HG03066 (cell line): ENCODE data around the gene SULT1C4.
"Not testable (repeated sequence)": the region's sequence is repeated elsewhere in the genome, so short reads cannot be mapped to it uniquely, and the experiment has no call there.

ENCODE experiments used
- ATAC-seq: cut with Tn5 transposase; IDR thresholded peaks from one replicate; pipeline ENCODE4 v1.9.1; 2021; ENCODE audit warnings: low read depth; ENCODE audit not compliant: unreplicated experiment

The SULT1C4 gene

DNA sequence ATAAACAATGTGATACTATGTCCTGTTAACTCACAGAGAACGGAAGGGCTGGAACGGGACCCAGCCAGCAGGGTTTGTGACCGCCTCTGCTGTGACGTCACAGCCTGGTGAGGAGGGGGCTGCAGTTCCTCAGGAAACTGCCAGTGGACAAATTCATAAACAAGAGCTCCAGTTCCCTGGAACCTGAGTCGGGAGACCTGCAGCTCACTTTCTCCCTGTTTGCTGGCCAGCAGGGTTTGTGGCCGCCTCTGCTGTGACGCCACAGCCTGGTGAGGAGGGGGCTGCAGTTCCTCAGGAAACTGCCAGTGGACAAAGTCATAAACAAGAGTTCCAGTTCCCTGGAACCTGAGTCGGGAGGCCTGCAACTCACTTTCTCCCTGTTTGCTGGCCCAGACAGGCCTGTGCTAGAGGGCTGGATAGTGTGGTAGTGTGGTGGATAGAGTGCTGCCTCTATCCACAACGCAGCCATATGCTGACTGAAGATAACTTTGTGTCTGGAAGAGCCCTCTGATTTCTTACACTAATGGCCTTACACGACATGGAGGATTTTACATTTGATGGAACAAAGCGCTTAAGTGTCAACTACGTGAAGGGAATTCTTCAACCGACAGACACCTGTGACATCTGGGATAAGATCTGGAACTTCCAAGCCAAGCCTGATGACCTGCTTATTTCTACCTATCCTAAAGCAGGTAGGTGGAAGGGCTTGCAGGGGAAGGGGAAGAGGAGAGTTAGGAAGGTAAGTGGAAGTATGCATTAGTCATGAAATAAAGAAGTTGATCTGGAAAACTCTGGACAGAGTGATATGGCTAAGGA, at the start of gene SULT1C4:
Gene SULT1C4 (plus strand): TSS at position 140 of the 816 bp plus-strand sequence. CDS start 384 bp downstream, at position 524.
- ATAC-seq: no peak

DNA sequence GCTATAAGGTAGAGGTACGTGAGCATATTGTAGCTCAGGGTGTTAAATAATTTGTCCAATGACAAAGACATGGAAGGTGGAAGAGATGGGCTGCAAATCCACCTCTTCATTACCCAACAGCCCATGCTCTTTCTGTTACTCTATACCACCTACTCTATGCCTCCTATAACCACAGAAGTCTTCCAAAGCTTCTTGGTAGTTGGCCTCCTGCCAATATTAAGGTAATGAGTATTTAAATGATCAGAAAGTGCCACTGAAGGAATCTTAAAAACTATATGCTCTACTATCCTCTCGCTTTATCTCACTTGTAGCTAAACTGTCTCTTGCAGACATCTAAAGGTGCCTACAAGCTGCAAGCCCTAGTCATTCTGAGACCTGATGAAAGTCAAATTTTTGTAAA, 48.0 kb upstream of the SULT1C4 start:
- ATAC-seq: no peak

DNA sequence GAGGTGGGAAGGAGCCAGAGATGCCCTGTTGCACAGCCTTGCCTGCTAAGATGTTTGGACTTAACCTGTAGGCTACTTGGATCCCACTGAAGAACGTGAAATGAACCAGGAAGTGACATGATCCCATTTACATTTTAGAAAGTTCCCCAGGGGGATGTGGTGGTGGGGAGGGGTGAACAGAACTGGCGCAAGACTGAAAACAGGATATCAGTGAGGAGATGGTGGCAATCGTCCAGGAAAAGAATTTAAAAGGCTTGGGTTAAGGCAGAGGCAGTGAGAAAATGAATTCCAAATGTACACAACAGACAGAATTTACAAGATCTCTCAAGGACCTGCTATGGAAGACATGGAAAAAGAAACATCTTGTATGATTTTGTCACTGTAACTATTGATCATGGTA, 46.8 kb upstream of the SULT1C4 start:
- ATAC-seq: no peak

DNA sequence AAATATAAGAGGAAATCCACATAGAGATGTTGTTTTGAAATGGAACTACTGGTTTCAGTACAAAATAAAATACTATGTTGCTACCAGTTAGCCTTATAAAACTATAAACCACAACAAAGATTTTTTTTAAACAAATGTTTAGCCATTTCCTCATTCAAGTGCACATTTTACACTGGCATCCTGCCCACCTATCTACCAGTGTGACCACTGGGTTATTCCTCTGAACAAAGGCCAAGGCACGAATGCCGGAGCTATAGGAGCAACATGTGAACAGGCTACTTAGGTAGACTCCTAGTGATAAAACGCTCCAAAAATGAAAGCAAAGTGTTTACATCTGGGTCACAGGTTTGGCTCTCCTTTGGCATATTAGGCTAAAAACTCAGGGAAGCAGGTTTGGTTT, 31.8 kb upstream of the SULT1C4 start:
- ATAC-seq: no peak

DNA sequence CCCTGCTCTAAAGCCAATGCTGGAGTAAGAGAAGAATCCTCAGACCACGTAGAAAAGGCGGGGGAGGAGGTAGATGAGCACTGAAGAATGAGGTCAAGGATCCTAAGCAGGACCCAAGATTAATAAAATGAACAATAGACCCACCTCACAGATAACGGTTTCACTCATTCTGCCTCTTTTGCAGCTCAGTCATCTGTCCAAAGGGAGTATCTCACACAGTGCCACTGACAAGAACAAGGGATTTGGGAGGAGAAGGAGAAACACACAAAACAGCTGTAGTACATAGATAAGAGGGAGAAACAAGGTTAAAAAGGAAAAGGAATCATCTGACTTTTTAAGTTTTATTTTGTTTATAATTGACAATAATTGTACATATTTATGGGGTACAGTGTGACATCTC, 30.9 kb upstream of the SULT1C4 start:
- no peak for ATAC-seq

DNA sequence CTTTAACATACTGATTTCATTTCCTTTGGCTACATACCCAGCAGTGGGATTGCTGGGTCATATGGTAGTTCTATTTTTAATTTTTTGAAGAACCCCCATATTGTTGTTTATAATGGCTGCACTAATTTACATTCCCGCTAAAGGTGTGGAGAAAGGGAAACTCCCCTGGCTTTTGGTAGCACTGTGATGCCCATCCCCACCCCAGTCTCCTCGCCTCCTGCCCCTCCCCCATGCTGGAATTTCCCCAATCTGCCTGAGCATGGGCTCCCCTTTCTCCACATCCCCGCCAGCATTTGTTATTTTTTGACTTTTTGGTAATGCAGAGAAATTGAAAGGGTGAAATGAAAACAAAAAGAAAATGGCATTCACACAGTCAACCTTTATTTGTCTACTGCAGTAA, 30.0 kb upstream of the SULT1C4 start:
- no peak for ATAC-seq

DNA sequence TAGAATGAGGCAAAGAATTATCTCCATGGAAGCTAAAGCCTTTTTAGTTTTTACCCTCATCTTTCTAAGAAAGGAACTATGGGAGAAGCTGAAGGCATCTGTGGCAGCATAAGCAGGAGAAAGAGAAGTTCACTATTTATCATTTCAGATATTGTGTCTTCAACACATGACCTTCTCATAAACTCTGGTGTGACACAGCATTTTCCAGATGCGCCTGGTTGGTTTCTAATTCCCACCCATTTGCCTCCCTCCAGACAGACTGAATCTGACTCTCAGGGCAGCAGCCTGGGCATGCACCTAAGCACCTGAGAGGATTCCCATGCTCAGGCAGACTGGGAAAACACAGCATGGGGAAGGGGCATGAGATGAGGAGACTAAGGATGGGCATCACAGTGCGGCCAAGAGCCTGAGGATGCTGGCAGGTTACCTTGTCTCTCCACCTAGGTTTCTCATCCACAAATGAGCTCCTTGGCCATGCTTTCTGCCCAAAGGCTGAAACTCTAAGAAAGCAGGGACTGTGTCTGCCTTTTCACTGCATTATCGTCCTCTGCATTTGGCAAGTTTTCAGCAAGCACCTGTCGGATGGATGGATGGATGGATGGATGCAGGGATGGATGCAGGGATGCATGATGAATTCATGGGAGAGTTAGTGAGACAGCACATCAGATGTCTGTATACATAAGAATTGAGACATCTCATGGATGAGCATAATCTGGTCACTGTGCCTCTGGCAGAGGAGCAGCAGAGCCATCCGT, 28.8 kb upstream of the SULT1C4 start:
- ATAC-seq: no peak

DNA sequence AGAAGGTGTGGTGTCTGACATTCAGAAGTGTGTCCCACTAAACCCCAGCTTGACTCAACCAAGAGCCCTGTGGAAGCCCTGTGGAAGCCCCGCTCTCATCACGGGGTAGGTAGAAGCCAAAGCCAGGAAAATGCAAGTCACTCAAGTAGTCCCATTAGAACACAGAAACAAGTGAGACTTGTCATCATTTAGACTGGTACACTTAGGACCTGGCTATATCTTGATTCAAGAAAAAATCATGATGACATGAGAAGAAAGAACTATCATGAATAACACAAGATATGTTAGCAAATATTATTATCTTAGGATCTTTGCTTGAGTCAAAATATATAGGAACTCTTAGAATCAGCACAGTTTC, 28.2 kb upstream of the SULT1C4 start:
- no peak for ATAC-seq

DNA sequence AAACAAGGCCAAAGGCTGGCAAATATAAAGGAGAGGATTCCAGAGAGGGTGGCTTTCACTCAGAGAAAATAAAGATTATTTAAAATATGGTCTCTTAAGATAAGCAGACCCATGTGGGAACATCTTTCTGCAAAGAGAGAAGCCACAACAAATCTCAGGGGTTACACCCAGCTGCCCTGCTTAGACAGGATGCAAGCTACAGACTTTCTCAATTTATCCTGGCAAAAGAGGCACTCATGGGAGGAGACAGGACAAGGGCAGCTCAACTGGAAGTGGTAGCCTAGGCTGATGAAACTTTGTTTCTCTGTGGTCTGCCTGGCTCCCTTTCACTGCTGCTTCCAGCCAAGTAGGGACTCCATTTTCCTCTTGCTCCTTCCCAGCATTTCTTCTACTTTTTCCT, 25.9 kb upstream of the SULT1C4 start:
- no peak for ATAC-seq

DNA sequence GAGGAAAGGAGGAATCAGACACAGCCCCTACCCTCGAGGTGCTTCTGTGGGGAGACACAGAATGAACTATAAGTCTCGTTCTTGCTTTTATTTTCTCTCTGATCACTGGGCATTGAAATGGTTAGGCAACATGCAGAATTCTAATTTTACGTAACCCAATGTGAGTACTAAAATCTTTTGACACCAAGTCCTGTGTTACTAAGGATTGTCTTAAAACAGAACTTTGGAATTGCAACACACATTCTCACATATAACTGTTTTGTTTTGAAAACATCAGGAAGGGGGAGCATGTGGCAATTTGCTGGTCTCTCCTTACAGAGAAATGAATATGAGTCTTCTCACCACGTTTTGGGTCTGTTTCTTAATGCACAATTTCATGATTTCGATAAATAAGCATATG, 23.6 kb upstream of the SULT1C4 start:
- no peak for ATAC-seq

DNA sequence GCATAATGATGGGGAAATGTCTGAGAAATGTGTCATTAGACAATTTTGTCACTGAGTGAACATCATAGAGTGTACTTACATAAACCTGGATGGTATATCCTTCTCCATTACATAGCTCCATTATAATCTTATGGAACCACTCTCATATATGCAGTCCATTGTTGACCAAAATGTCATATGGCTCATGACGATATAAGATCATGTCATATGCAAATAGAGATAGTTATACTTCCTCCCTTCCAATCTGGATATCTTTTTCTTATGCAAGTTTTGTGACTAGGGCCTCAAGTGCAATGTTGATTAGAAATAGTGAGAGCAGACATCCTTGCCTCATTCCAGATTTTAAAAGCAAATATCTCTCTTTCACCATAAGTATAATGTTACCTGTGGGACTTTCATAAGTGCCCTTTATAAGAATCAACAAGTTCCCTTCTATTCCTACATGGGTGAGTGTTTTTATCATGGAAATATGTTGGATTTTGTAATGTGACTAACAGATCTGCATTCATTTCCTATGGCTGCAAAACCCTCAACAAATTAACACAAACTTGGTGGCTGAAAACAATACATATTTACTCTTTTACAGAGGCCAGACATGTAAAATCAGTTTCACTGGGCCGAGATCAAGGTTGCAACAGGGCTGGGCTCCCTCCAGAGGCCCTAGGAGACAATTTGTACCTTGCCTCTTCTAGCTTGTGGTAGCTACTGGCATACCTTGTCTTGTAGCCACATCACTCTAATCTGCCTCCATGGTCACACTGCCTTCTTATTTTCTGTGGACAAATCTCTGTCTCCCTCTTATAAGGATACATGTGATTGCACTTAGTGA, 21.6 kb upstream of the SULT1C4 start:
- ATAC-seq: no peak

DNA sequence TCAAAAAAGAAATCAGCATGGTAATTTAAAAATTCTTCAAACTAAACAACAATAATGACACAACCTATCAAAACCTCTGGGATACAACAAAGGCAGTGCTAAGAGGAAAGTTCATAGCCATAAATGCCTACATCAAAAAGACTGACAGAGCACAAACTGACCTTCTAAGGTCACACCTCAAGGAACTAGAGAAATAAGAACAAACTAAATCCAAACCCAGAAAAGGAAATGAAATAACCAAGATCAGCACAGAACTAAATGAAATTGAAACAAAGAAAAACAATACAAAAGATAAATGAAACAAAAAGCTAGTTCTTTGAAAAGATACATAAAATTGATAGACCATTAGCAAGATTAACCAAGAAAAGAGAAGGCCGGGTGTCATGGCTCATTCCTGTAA, 18.4 kb upstream of the SULT1C4 start:
- ATAC-seq: not testable (repeated sequence)

DNA sequence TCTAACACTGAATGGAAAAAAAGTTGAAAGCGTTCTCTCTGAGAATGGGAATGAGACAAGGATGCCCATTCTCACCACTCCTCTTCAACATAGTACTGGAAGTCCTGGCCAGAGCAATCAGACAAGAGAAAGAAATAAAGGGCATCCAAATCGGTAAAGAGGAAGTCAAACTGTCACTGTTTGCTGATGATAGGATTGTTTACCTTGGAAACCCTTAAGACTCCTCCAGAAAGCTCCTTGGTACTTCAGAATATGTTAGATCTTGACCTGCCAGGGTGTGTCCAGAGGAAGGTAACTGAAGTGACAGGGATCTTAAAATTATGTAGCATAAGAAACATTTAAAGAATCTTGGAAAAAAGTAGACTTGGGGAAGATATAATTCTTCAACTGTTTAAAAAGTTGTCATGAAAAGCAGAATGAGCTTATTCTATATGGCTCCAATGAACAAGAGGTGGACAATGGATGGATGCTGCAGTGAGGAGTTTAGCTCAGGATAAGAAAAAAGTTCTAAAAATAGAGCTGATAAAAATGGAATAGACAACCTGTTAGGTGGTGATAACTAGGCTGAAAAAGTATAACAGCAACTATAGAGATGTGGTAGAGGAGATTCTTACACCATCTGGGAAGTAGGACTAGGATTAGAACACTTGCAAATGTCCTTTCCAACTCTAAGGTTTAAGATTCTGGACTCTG, 16.8 kb upstream of the SULT1C4 start:
- no peak for ATAC-seq

DNA sequence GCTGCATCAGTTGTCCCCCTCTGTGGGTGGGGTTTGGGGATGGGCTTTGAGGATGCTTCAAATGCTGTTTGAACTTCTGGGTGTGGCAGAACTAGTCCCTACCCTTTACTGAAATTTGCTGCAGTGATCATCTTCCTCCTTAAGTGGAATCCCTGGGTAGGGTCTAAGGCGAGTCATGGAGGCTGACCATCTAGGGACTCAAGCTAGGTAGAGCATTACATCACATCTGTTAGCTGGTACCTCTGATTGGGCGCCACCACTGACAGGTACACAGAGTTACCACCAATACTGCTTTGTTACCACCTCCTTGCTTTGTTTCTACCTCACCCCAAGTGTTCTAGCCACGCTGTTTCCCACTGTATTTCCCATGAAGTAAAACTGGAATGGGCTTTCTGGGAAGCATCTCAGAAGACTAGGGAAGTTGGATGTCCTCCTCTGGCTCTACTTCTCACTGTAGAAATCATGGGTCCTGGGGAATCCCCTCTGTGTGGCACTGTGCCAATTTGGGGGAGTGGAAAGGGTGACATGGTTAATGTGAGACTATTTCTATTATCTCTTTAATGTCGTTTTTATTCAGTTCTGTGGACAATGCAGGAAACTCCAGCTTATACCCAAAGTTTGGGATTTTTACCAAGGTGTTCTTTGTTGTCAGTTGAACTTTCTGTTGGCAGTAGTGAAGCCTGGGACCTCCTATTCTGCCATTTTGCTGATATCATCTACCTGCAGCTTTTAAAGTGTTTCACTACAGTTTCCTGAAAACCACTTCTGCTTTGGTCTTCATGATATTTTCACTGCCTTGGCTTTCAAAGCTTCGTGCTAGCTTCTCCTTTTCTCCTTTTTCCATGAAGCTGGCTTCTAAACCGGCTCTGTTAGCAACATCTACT, 14.5 kb upstream of the SULT1C4 start:
- no peak for ATAC-seq

DNA sequence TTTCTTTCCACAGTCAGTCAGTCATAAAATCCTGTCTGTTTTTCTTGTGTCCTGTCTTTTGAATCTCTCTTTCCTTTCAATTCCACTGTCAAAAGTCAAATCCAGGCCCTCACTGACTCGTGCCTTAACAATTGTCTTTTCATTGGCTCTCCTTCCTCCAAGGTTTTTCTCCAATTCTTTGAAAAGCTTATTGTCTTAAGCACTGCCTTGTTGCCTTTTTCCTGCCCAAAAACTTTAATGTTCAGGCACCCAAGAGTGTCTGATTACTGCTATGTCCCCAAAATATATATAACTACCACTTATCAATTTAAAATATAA, 13.9 kb upstream of the SULT1C4 start:
- ATAC-seq: no peak

DNA sequence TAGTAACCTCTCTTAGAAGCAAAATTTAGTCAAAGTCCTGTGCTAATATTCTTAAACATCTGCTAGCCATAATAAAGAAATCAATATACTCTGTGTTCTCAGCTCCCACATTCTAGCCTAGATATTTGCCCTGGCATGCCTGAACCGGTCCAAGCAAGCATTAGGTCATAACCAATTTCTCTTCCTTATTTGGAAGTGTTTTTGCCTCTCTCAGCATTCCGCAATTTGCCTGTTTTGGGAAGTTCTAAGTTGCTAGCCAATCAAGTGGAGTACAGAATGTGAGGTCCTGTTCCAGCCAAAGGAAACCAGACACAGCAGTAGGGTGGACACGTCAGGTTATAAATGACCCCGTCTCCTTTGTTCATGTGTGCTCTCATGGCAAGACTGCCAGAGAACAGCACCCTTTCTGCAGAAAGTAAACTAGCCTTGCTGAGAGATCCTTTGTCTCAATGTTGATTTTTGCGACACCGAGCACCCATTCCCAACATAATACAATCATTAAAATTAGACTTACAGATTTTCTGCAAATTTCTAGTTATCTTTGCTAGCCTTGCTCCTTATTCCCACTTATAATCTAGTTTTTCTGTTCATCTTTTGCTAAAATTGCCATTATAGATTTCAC, 13.0 kb upstream of the SULT1C4 start:
- ATAC-seq: no peak

DNA sequence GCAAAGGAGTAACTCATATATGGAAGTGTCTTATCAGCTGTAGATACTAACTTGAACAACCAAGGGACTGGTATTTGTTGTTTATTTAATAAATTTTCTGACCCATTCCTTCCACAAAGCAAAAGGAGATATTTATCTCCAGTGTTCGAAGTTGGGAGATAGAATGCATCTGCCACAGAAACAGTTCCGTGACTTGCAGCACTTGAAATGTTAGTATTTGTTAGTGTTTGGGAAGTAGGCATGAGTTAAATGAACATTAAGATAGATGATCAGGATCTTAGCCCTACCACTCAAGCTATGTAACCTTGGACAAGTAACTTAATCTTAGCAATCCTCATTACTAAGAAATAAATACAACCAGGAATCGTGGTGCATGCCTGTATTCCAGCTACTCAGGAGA, 12.1 kb upstream of the SULT1C4 start:
- no peak for ATAC-seq

DNA sequence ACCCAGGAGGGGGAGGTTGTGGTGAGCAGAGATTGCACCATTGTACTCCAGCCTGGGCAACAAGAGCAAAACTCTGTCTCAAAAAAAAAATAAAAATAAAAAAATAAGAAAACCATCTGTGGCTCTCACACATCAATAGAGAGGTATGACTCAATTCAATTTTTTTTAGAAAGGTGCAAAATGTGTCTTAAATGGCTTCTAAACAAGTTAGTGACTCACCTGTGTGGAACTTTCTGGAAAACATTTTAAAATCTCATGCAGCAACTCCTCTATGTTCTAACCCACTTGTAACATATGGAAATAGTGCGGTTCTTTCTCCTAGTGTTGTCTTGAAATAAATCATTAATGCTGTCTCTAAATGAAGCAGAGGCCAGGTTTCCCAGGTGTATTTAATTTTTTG, 10.7 kb upstream of the SULT1C4 start:
- no peak for ATAC-seq

DNA sequence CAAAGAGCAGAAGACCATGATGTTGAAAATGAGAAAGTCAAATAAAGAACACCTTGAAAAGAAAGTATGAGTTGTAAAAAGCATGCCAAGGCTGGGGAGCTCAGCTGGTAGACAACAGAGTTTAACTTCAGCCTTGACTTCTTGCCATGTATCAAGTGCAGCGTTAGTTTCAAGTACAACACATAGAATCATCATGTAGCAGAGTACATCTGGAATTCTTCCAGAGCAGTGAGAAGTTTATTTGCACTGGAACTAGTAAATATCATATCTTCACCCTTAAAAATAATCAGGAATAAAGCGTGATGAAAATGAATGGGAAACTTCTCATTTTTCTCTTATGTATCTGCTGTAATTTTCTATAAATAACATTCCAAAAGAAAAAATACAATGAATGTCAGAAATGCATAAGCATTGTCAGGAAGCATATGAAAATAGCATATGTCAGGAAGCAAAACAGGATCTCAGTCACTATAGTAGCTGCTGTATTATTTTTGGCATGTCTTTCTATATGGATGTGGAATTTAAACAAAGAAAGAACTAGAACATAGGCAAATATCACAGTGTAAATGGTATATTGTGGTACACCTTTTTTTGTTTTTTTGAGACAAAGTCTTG, 10.1 kb upstream of the SULT1C4 start:
- ATAC-seq: no peak
